ENCODE data around the gene PLAAT5. TPM values are rescaled to one million over a fixed set of nuclear protein-coding genes. Genes with fewer than 3 reads are reported as not detected.

Gene PLAAT5
- total RNA-seq, 2 experiments from 2014 or later = 0.16 TPM; not detected in 1

DNA sequence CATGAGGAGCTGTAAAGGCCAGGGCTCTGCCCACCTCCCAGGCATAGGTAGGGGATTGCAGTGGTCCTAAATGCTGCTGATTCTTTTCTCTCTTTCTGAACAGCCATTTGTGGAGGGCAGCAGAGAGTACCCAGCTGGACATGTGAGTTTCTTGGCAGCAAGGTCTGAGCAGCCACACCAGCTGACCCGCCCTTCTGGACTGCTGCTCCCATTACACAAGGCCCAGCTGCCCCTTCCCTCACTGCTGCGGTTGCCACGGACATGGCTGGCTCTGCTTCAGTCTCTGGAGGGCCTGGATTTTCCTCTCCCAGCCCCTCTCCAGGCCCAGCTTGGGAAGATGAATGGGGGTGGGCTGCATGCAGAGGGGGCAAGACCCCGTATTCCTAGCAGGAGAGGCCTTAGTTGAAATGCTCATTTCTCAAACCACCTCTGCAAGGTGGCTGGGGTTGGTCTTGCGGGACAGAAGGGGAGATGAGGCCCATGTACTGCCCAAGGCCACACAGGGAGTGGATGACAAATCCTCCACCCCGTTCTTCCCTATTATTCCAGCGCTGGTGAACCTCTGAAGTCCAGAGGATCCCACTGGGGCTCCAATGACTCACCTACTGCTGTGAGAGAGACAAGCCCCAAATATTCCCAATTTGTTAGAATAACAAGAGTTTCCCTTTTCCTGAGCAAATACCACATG lies 19.5 kb upstream of the PLAAT5 start:
- Mint-ChIP-seq H3K9me3 (no peaks in the 10 kb centered on the region), H3K27ac (no peak overlapping the region), H3K4me1 (ENCODE audit: low read depth) (no peaks in the 10 kb centered on the region), H3K4me3 (no peak overlapping the region), H3K27me3 (no peaks in the 10 kb centered on the region), H3K36me3 (ENCODE audit: low read depth) (no peaks in the 10 kb centered on the region)
- intact Hi-C loops (cut with DNase I, micrococcal nuclease) = no loop called here
- CTCF ChIA-PET = interaction anchor here (1.2 kb wide), 1 partner anchor 9 kb away, joined by 3 read pairs; no protein-coding TSS in a partner anchor
- H3K27ac ChIP-seq (ENCODE audit: low read depth in 1 of 2, low read length in 2 of 2) = no peak overlapping the region
- ATAC-seq (ENCODE audit: poor library complexity) (no peak), DNase-seq (no peak)
- TF ChIP-seq CTCF (IDR thresholded peaks at IDR 0.05) = no peak
- no peaks in the 10 kb centered on the region for H3K9me3 ChIP-seq (ENCODE audit: control insufficient read depth in 1 of 2, insufficient read depth in 1 of 2, low read length in 2 of 2)
- H3K4me3 ChIP-seq (ENCODE audit: low read length) = no peak overlapping the region
- POLR2A ChIA-PET = no interaction called here
- H3K36me3 ChIP-seq (ENCODE audit: insufficient read depth, low read length) = no peaks in the 10 kb centered on the region
- peaks cover 11% of the 10 kb centered on the region for H3K4me1 ChIP-seq (ENCODE audit: insufficient read depth, low read length)
- no peaks in the 10 kb centered on the region for H3K27me3 ChIP-seq (ENCODE audit: control insufficient read depth in 1 of 2, insufficient read depth in 2 of 2, low read length in 2 of 2)

GRCh38 chr11:63508745-63509144 lies 17.8 kb upstream of the PLAAT5 start:
- H3K36me3 Mint-ChIP-seq (ENCODE audit: low read depth) = no peaks in the 10 kb centered on the region
- H3K4me3 Mint-ChIP-seq = no peak overlapping the region
- ATAC-seq (ENCODE audit: poor library complexity) (no peak), DNase-seq (no peak)
- no peak overlapping the region for H3K27ac Mint-ChIP-seq
- Histone ChIP-seq H3K27me3 (ENCODE audit: control insufficient read depth in 1 of 2, insufficient read depth in 2 of 2, low read length in 2 of 2) (no peaks in the 10 kb centered on the region), H3K9me3 (ENCODE audit: control insufficient read depth in 1 of 2, insufficient read depth in 1 of 2, low read length in 2 of 2) (no peaks in the 10 kb centered on the region), H3K4me1 (ENCODE audit: insufficient read depth, low read length) (peaks cover 11% of the 10 kb centered on the region), H3K4me3 (ENCODE audit: low read length) (no peak overlapping the region), H3K36me3 (ENCODE audit: insufficient read depth, low read length) (no peaks in the 10 kb centered on the region), H3K27ac (ENCODE audit: low read depth in 1 of 2, low read length in 2 of 2) (no peak overlapping the region)
- H3K27me3 Mint-ChIP-seq = no peaks in the 10 kb centered on the region
- intact Hi-C loops (cut with DNase I, micrococcal nuclease) = no loop called here
- POLR2A ChIA-PET = no interaction called here
- CTCF ChIA-PET = no interaction called here
- peaks cover 5% of the 10 kb centered on the region for H3K4me1 Mint-ChIP-seq (ENCODE audit: low read depth)
- TF ChIP-seq CTCF (IDR thresholded peaks at IDR 0.05) = no peak
- H3K9me3 Mint-ChIP-seq = no peaks in the 10 kb centered on the region

GRCh38 chr11:63508009-63508408 lies 17.0 kb upstream of the PLAAT5 start:
- H3K27me3 ChIP-seq (ENCODE audit: control insufficient read depth in 1 of 2, insufficient read depth in 2 of 2, low read length in 2 of 2) = no peaks in the 10 kb centered on the region
- intact Hi-C loops (cut with DNase I, micrococcal nuclease) = no loop called here
- no peak for TF ChIP-seq CTCF (IDR thresholded peaks at IDR 0.05)
- H3K27ac Mint-ChIP-seq = no peak overlapping the region
- CTCF ChIA-PET = no interaction called here
- no peaks in the 10 kb centered on the region for H3K36me3 Mint-ChIP-seq (ENCODE audit: low read depth)
- POLR2A ChIA-PET = no interaction called here
- ATAC-seq (ENCODE audit: poor library complexity) (no peak), DNase-seq (peak in 3 of 14 experiments; percentile 21 to 34 (median 32))
- peaks cover 11% of the 10 kb centered on the region for H3K4me1 ChIP-seq (ENCODE audit: insufficient read depth, low read length)
- no peak overlapping the region for H3K27ac ChIP-seq (ENCODE audit: low read depth in 1 of 2, low read length in 2 of 2)
- peaks cover 8% of the 10 kb centered on the region for H3K4me1 Mint-ChIP-seq (ENCODE audit: low read depth)
- no peak overlapping the region for H3K4me3 Mint-ChIP-seq
- H3K4me3 ChIP-seq (ENCODE audit: low read length) = no peak overlapping the region
- H3K36me3 ChIP-seq (ENCODE audit: insufficient read depth, low read length) = no peaks in the 10 kb centered on the region
- no peaks in the 10 kb centered on the region for H3K9me3 ChIP-seq (ENCODE audit: control insufficient read depth in 1 of 2, insufficient read depth in 1 of 2, low read length in 2 of 2)
- H3K9me3 Mint-ChIP-seq = no peaks in the 10 kb centered on the region
- H3K27me3 Mint-ChIP-seq = no peaks in the 10 kb centered on the region
